ENCODE measurements around the gene OPA1.

OPA1 gene

DNA sequence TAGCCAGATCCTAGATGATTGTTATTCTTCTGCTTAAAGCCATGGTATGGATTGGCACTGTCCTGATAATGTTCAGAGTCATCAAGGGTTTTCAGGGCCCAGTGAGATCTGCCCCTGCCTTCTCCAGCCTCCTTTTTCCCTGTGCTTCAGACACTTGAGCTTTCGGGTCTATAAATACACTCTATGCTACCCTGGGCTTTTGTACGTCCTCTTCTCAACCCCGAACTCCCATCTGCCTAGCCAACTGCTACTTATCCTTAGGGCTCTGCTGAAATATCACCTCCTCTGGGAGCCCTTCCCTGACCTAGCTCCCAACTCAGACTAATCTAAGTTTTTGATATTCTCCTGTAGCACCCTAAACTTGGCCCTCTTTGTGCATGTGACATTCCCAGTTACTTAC, 115.3 kb downstream of the OPA1 start:
- no peak for DNase-seq (ENCODE audit: low spot score)

DNA sequence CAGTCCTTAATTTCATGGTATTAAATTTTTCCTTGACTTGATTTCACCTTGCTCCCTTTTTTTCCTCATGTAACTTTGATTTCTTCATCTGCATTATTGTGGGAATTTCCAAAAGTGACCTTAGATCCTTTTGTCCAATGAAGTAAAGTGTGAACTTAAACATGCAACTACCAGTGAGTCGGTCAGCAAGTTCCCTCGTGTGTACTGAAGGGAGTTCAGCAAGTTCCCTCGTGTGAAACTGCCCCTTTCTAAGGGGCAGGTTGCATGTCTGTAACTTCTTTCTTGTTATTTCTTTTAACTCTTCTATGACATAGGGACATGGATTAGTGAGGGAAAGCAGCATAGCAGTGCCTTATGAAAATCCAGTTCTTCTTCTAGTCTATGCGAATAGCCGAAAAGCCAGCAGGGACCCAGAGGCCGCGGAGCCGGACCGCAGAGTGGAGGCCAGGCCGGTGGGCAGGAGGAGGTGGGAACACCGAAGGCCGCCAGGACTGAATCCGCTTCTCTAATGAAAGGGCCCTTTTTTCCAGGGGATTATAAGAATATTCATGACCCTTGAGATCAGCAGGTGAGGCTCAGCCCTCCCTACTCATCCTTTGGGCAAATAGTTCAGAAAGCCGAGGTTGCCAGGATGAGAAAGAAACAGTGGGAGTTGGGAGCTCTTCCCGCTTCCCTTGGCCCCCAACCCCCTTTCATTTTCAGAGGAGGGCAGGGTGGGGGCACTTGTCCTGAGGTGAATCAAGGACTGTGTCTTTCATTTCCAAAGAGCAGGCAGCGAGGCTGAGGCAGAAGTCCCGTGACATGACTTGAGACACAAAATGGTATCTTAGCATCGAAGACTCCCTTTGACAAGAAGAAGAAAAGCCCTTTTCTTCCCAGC, 117.5 kb downstream of the OPA1 start:
- no peak for DNase-seq (ENCODE audit: low spot score)

DNA sequence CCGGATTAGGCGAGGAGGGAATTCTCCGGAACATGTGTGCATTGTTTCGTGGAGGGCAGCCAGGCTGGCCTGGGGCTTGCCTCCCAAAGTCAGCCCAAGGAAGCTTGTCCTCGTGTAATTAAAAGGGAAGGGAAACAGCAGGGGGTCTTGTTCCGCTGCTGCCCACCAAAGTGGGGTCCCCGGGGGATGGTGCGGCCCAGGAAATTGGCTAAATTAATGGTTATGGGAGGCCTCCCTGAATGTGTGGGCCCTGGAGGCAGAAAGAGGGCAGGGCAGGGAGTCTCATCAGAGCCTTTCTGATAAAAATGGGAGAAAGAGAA, 118.1 kb downstream of the OPA1 start:
- DNase-seq (ENCODE audit: low spot score): no peak

DNA sequence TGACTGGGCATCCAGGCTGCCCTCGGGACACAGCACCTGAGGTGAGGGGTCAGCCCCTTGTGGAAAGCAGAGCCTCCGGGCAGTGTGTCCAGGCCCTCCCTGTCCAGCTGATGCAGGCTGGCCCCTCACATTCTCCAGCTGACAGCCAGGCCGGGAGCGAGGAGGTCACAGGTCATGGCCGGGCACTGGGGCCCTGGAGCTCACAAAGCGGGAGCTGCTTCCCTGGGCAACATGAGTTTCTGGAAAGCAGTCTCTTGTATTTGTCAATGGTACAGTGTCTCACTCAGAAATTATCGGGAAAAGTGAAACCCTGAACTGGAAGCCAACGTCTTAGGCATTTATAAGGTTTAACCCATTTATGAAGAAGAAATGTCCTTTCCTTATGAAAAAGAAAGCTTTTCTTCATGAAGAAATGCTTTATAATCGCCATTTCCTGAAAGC, 118.5 kb downstream of the OPA1 start:
- no peak for DNase-seq (ENCODE audit: low spot score)

DNA sequence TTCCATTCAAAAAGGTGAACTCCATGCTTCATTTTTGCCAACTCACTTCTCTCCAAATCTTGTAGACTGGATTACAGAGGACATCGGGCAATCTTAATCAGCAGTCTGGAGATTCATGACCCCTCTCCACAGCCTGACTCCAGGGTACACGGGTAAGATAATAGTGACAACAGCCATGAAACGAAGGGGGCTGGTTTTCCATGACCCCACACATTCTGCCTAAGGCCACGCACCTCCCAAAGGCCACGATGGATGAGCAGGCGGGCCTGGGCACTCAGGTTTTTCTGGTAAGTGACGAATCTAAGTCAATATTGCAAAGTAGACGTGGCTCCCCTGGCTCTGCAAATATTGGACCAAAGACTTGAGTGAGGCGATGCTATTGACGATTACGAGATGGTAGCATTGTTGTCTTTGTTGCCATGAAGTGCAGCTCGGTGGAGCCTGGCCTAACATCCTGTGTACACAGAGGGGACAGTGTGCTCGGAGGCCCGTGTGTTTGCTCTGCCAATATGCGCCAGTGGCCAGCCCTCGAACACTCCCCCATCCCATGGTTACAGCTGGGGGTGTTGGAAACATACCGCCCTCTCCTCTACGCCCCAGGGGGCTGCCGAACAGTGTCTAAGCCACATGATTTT, 119.1 kb downstream of the OPA1 start:
- DNase-seq (ENCODE audit: low spot score): no peak

DNA sequence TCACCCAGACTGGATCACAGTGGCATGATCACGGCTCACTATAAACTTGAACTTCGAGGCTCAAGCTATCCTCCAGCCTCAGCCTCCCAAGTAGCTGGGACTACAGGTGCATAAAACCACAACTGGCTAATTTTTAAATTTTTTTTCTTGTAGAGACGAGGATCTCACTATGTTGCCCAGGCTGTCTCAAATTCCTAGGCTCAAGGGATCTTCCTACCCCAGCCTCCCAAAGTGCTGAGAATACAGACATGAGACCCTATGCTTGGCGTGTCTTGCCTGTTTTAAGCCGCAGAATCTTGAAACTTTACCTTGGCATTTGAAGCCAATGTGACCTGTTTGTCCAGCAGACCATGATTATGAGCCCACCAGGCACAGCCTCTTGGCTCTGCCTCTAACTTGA, 119.9 kb downstream of the OPA1 start:
- DNase-seq (ENCODE audit: low spot score): no peak

DNA sequence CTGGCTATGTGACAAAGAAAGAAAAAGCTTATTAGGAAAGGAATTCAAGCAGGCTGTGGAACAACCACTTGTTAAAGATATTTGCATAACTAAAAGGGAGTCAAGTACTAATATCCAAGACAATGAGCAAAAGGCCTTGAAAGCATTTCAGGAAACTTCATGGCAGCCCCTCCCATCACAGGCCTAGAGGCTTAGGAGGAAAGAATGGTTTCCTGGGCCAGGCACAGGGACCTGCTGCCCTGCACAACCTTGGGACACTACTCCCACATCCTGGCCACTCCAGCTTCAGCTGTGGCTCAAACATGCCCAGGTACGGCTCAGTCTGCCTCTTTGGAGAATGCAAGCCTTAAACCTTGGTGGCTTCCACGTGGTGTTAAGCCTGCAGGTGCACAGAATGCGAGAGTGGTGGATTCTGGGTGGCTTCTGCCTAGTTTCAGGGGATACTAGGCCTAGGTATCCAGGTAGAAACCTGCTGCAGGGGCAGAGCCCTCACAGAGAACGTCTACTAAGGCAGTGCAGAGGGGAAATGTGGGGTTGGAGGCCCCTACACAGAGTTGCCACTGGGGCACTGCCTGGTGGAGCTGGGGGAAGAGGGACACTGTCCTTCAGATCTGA, 121.6 kb downstream of the OPA1 start:
- no peak for DNase-seq (ENCODE audit: low spot score)

DNA sequence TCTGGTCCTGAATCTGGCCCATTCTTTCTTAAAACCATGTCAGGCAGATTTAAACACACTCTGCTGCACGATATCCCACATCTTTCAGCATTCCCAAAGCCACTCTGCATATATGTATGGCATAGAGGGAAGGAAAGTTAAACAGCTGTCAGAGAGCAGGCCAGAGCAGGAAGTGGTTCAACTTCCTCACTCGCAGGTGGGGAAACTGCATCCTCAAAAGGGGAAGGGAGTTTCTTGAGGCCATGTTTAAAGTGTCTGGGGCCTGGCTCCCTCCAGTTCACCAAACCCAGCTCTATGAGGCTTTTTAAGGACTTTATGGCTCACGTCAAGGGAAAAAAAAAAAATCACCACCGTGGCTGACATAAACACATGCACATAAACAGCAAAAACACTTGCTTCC, 123.1 kb downstream of the OPA1 start:
- DNase-seq (ENCODE audit: low spot score): no peak

DNA sequence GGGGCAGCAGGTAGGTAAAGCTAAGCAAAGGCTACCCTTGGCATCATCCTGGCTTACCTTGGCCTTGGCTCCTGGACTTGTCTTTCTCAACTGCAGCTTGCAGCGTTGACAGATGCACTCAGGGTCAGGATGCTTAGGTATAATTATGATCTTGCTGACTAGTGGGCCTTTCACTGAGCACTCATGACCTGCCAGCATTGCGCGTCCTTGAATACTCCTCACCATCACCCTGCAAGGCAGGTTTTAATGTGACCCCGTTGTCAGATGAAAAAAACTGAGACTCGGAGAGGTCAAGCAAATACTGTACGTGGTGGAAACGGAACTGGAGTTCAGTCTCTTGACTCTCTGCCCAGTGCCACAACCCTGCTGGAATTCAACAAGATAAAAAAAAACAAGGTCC, 126.7 kb downstream of the OPA1 start:
- DNase-seq (ENCODE audit: low spot score): no peak

DNA sequence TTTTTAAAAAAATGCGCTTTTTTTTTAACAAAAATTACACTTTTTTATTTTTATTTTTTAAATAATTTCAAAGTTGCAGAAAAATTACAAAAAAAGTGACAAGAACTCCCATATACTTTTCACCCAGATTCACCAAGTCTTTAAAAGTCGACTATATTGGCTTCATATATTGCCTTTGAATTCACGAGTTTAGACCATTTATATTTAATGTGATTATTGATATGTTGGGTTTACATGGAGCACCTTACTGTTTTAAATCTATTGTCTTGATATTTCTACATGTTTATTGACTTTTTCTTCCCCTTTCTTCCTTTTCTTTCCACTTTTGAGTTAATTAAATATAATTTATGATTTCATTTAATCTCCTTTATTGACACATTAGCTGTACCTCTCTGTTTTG, 127.2 kb downstream of the OPA1 start:
- DNase-seq (ENCODE audit: low spot score): no peak

DNA sequence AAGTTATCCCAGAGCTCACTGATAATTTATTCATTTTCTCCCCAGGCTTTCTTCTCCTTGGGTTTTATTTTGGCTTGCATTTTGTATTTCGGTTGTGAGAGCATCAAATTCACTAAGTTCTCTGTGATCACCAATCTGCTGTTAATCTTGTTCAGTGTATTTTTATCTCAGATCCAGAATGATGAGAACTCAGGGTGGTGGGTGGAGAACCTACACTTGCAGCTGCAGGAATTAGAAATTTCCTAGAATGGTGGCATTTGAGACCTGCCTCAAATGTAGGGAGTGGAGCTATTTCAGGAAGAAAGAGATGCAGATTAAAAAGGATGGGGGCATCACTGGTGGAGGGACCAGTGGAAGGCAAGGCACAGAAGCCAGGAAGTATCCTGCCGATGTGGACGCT, 129.6 kb downstream of the OPA1 start:
- DNase-seq (ENCODE audit: low spot score): no peak

DNA sequence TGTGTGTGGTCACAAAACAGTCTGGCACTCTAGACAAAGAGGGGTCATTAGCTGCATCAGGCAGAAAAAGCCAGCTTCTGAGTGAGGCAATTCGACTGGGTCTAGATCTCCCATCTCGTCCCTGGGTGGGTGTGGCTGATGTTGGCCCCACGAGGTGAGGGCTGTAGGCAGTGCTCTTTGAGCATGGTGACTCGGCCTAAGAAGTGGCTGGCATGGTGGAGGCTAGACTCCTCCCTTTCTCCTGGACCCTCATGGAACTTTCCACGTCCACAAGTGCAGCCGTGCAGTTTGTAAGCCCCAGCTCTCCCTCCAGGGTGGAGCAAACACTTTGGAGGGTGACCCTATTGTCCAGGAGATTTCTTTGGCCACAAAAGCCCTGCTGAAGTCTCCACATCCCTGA, 134.1 kb downstream of the OPA1 start:
- DNase-seq (ENCODE audit: low spot score): no peak

DNA sequence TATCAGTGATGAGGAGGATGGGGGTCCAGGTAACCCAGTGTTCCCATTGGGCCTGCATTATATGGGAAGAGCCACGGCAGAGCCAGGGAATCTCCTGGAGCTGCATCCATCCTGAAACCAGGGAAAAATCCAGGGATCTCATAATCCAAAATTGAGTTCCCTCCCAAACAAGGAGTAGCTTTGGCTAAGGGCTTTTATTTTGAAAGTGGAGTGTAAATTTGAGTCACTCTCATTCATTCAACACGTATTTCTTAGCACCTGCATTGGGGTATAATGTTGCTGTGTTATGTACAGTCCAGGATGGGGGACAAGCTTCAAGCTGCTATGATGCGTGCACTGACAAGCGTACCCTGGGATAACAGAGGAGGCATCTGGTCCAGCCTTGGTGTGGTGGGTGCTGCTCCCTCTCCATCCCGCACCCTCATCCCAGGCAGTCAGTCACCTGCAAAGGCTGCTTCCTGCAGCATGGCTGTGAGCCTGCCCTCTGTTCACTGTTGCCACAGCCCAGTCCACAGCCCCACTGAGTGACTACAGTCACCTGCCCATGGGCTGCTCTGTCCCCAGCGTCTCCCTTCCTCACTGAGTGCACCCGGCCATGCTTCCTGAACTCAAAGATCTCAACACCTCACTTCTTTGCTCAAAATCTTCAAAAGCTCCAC, 135.6 kb downstream of the OPA1 start:
- no peak for DNase-seq (ENCODE audit: low spot score)

DNA sequence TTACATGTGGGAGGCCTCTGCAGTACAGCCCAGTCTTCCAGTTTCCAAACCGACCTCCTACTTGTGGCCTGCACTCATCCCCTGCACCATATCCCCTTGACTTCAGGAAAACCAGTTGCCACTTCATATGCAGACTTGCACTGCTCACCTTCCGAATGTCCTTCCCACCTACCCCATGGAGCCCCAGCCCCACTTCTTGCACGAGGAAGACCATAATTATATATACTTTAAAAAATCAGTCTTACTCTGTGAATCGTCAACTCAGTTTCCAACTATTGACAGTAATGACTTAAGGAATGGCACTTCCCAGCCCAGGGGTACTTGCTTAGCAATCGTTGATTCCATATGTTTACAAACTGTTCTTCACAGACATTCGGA, 136.1 kb downstream of the OPA1 start:
- no peak for DNase-seq (ENCODE audit: low spot score)

DNA sequence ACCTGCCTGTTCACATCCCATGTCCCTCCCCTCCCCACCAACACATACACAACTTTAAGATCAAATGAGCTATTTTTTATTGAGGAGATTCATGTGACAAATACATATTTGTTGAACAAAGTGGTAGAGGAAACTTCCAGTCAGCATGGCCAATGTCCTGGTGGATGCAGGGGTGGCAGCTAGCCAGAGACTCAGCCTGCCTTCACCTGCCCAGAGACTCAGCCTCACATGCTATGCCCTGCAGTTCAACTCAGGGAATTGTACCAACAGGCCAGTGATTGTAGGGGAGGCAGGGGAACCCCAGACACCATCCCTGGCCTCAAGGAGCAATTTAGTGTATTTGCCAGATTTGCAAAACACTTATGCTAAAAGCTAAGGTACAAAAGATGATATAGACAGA, 136.6 kb downstream of the OPA1 start:
- no peak for DNase-seq (ENCODE audit: low spot score)

DNA sequence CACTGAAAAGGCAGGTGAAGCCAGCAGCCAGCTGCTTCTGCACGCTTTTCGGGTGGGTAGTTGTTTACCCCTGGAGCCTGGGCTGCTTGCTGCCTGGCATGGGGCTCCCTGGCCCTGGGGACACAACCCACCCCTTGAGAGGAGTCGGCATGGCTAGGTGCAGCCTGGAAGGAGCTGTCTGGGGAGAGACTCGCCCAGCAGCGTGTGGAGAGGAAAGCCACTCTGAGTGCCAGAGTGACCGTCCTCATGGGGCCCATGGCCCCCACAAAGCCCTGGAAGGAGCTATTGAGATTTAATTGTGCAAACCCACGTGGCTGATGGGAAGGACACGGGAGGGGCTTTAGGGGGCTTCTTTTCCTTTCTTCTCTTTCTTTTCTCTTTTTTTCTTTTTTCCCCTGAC, 137.5 kb downstream of the OPA1 start:
- DNase-seq (ENCODE audit: low spot score): no peak

DNA sequence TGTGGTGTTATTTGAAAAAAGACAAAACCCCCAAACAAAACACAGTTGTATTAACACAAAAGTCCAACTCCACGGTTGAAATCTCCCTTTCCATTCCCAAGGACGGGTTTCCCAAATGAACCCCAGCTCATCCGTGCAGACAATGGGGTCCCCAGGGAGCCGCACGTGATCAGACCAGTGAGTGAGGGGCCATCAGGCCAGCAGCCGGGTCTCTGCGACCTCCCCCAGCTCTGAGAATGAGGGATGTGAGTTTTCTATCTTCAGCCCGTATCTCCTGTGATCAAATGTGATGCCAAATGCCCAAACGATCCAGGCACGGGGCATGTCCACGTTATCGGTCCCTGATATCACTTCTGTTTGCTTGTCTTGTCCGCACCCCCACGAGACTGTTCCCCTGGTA, 138.0 kb downstream of the OPA1 start:
- no peak for DNase-seq (ENCODE audit: low spot score)

DNA sequence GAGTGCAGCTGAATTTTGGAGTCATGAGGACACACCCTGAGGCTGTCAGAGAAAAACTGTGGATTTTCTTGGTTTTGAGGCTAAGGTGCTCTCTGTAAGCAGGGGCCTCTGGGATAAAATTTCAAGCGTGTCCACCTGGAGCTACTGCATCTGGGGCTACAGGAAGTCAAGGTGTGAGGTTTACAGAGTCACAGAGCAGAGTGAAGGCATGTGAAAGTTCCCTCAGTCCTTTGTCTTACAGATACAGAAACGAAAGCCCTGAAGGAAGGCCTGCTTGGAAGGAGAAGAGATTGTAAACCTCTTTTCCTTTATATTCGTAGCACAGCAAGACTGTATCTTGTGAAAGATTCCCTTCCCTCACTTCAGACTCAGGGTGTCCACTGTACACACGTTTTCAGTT, 138.6 kb downstream of the OPA1 start:
- no peak for DNase-seq (ENCODE audit: low spot score)

DNA sequence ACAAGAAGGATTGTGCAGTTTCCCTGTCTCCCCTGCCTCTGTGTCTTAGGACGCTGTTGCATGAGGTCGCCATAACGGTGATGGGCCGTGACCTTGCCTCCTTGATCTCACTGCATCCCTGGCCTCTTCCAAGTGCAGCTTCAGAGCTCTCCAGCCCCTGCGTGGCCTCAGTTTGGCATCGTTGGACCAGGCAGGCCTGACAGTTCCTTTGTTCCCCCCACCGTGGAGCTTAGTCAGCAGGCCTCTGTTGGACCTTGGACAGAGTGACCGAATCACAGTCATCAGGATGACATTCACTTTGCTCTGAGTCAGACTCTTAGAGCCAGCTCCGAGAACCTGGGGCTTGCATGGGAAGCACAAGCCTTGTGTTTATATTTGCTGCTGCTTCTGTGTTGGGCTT, 139.4 kb downstream of the OPA1 start:
- peak; percentile 82 for DNase-seq (ENCODE audit: low spot score)

DNA sequence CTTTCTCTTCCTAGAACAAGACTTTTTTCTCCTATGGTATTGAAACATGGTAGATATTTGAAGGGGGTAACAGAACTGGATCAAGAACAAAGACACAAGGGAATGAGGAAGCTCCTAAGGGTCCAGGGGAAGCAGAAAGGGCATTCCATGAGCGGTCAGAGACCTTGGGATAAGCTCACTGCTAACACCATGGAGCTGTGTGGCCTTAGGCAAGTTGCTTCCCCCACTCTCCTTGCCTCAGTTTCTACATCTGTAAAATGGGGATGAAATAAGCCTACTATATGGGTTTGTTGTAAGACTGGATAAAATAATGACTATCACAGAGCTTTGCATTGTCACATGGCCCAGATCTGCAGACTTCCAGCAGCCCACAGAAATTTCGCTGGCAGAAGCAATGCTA, 139.8 kb downstream of the OPA1 start:
- no peak for DNase-seq (ENCODE audit: low spot score)

DNA sequence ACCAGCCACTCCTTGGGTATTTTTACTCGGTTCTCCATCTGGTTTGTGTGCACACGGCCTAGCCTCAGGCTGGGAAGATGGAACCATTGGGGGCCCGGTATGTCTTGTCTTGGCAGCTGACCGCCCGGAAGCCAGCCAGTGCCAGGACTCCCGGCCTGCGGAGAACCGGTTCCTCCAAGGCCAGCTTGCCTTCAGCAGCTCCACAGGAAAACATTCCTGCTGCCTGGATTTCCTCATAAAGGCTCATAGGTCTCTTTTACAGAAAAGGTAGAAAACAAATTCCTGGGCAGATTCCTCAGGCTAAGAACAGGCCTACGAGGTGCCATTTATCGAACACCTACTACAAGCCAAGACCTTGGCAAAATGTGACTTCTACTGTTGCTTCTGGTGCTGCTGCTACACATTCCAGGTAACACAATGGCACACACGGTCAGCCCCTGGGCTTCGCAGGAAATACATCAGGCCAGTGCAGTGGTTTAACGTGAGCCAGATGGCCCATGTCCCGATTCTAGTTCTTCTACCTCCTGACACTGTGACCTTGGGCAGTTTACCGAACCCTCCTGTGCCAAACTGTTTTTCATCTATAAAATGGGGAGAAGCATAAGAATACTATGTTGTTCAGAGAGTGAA, 141.8 kb downstream of the OPA1 start:
- DNase-seq (ENCODE audit: low spot score): no peak

DNA sequence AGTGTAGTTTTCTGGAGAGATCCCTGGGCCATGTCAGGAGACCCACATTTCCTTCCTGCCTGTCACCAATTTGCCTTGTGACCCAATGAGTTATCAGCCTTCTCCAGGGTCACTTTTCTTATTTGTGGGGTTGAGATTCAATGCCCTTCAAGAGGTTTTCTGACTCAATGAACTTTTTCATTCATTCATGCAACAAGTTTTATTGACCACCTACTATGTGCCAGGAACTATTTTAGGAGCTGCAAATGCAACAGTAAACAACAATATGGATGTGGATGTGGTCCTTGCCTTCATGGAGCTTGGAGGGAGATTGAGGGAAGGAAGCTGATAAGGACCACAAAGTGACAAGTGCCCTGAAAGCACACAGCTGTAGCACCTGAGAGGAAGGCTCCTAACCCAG, 142.8 kb downstream of the OPA1 start:
- no peak for DNase-seq (ENCODE audit: low spot score)

DNA sequence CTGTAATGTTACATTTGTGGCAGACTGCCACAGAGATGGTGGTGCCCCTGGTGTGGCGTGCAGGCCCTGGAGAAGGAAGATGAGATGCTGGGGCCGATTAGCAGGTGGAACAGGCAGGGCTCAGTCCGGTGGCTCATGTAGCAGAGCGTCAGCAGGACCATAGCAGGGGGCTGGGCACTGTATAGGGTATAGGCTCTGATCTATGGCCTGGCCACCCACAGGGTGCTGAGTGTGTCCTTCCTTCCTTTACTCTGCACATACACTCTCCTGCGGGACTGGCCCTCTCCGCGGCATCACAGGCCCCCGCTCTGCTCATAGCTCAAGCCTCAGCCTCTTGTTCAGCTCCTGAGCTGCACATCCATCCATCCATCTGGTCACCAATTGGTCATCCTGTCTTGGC, 143.6 kb downstream of the OPA1 start:
- DNase-seq (ENCODE audit: low spot score): no peak

Data from GM03348 (cell line).